Fibroblast of skin of left quadriceps (primary cell): ENCODE measurements around the gene SULF2.
A peak's percentile ranks its signal among the peaks of the same experiment; 100 is the strongest.

Experiments
- DNase-seq, 2 experiments: peaks; one replicate each; pipeline ENCODE4 v3.0.0-alpha.2; 2013; ENCODE audit warnings: low read depth in 2 of 2

Gene SULF2

DNA sequence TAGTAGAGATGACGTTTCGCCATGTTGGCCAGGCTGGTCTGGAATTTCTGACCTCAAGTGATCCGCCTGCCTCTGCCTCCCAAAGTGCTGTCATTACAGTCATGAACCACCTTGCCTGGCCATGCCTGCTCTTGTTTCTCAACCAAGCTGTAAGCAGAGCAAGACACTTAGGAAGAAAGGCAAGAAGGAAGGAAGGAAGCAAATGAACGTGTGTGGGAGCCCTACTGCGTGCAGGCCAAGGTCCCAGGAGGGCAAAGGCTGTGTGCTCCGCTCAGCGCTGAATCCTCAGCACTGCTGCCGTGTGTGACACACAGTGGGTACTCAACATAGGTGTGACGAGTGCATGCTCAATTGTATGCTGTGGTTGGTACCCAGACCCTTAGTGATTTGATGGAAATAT lies 47.4 kb downstream of the SULF2 start:
- no peak for DNase-seq

DNA sequence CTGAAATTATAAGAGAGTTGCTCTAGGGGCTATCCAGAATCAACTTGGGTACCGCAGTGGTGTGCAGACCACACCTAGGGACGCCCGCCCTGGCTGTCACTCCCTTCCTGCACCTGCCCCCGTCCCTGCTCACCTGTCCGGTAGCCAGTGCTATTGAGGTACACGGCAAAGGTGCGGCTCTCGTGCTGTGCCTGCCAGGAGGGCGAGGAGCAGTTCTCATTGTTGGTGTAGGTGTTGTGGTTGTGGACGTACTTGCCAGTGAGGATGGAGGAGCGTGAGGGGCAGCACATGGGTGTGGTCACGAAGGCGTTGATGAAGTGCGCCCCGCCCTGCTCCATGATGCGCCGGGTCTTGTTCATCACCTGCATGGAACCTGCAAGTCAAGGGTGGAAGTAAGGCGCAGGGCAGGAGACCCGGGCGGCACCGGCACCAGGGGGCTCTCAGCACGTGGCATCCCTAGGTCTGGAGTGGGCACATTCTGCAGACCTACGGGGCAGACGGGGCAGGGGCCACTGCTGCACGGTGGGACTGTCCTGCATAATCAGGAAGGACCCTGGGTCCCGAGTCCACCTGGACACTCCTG lies 48.6 kb downstream of the SULF2 start:
- no peak for DNase-seq

DNA sequence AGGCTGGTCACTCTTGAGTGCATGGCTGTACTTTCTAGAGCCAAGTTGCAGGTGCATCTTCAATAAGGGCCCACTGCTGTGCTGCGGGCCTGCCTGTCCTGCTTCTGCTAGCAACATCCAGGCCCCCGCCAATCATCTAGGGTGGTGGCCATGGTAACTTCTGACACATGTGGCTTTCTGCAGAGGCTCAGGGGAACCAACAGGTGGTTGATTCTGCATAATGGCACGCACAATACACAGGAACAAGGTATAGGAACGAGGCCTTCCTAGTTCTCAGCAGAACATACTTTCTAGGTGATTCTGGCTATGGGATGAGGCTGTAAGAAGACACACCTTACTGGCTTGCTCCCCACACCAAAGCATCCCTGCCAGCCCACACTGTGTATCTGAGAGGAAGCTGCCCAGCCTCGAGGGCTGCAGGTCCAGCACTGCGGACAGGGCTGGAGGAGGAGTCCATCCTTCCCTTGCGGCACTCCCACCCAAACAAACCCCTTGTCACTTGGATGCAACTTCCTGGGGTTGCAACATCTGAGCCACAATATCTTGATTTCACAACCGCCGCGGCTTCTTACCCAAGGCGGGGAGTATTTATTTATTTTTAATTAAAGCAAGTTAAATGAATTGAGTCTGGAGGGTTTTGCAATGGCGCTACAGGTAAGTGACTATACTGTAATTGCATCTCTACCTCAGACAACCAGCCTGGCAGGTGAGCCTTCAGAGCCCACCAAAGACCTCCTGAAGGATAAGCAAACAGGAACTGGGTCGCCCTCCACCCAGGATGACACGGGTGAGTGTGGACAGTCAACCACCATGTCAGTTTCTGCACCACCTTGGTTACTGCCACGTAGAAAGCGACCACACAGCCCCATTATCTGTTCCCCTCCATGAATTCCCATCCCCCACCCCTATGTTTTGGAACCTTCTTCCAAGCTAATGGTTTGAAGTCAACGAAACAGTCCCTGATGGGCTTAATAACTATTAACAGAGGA lies 49.6 kb downstream of the SULF2 start:
- DNase-seq = no peak

DNA sequence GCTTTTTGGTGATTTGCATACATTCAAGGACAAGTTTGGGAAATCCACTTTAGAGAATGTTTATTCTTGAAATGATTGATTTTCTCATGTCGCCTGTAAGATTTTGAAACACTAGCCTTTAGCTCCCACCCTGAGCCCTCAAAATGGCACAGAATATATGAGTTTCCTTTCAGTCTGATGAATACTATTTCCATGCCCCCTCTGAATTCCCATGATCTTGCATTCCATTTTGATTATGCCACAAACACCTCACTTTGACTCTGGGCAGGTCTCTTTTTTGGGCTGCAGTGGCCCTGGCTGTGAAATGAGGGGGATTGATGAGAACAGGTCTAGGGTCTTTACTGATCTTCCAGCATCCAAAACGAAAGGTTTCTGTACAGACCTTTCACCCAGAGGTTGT lies 50.4 kb downstream of the SULF2 start:
- no peak for DNase-seq

DNA sequence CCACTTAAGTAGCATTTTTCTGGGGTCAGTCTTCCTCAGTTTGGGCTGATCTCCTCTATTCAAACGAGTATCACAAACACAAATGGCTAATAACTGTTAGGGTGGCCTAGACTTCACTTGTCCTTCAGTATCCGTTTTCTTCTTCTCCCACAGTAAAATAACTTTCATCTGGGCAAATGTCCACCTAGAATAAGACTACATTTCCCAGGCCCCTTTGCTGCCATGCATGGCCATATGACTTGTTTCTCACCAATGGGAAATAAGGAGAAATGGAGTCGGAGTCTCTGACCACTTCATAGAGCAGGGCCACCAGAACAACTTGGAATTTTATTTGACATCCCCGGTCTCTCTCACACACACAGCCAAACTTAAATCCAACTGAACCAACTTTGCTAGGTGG lies 51.4 kb downstream of the SULF2 start:
- DNase-seq = no peak

DNA sequence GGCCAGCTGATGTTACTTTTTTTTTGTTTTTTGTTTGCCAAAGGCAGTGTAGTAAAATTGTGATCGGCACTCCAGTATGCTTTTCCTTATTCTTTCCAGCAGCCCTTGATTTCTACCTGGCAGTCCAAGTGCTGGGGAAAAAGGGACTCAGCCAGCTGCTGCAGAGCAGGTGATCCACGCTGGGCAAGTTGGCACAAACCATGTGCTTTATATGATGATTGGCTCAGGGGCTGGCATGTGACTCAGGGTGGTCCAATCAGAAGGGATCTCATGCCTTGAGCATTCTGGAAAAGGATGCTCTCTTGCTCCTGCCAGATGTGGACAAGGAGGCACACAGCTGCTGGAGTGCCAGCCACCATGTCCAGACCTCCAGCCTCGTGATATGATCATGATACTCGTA lies 54.5 kb downstream of the SULF2 start:
- no peak for DNase-seq

DNA sequence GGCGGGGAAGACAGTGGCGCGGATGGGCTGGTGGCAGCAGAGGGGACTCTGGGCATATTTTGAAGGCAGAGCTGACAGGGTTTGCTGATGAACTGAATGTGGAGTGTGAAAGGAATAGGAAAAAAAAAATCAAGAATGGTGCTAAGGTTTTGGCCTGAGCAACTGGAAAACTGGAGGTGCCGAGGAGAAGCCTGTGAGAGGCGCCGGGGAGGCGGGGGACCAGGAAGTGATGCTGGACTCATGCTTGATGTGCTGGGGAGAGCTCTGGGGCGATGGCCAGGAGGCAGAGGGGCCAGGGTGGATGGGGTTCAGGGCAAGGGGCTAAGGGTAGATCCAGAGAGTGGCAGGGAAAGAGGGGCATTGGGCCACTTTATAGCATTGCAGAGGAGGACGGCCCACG lies 55.8 kb downstream of the SULF2 start:
- no peak for DNase-seq

DNA sequence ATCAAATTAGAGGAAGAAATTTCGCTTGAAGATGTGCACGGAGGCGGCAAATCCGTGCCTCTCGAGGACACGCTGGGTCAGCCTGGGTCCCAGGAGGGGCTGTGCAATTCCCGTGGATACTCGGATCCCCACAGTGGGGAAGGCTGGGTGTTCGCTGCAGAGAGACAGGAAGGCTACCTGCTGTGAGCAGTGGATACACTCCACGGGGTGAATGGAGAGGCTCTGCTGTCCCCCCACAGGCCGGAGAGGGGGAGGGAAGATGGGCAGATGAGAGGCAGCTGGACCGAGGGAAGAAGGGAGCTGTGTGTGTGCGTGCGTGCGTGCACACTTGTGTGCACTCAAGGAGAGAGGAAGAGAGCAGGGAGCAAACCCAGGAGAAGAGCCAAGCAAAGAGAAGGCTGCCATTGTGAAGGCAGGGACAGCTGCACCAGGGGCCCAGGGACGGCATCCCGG lies 57.3 kb downstream of the SULF2 start:
- DNase-seq = no peak

DNA sequence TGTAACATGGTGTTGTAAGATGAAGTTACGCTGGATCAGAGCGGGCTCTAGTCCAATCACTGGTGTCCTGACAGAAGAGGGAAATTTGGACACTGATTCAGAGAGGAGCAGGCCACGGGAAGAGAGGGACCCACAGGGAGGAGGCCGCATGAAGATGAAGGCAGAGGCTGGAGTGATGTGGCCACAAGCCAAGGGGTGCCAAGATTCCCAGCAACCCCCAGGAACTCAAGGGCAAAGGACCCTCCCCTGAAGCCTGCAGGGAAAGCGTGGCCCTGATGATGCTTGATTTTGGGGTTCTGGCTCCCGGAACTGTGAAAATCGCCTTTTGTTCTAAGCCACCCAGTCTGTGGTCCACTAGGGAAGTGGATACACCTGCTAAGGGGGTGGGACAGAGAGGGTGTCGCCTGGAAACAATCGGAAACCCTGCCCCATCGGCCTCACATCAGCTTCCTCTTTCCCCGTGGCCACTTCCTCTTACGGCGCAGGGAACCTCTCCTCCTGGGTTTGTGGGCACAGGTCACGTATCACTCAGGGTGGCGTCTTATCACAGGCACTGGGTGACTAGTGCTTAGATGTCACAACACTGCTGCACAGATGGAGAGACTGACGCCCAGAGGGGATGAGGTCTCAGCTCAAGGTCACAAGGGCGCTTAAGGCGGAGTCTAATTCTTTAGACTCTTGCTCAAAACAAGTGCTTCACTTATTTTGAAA lies 58.0 kb downstream of the SULF2 start:
- no peak for DNase-seq

DNA sequence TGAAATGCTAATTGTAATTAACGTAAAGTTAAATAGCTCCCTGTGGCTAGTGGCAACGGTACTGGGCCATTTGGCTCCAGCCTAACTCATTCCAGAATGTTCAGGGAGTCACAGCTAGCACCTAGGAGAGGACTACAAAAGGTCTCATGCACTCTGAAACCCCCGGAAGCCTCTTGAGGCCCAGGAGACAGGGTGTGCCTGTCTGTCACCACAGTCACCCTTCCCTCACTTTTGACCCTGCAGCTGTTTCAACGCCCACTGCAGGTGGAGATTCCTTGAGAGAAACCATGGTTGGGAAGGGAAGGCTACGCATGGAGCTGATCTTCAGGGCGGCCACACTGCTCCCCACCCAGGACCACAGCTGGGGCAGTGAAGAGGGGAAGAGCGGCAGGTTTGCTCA lies 58.6 kb downstream of the SULF2 start:
- no peak for DNase-seq

DNA sequence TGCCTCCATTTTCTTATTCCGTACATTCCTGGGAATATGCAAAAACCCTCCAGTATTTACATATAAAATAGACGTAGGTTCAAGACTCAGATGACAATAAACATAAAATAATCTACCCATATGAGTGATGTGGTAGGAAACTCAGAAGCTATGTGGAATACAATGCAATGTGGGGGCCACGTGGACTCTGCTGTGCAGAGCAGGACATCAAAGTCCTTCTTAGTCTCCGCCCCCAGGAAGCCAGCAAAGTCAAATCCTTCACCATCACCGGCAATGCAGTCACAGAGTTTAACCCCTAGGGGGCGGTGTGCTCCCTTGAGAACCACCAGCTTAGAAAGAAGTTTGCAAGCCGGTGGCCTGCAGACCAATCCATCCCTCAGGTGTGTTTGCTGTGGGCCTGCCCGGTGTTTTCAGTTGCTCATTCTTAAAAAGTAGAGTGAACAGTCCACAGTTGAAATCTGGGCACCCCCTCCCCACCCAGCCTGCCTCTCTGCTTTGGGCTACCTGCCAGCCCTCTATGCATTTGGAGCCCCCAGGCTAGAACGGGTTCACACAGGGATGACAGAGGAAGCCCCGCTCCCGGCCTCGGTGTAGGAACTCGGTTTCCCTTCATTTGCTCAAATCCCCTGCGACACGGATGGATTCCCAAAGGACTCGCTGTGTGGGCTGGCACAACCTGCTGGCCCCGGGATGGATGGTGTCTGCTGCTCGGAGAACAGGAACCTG lies 59.9 kb downstream of the SULF2 start:
- peak; percentile 62 to 70 for DNase-seq

DNA sequence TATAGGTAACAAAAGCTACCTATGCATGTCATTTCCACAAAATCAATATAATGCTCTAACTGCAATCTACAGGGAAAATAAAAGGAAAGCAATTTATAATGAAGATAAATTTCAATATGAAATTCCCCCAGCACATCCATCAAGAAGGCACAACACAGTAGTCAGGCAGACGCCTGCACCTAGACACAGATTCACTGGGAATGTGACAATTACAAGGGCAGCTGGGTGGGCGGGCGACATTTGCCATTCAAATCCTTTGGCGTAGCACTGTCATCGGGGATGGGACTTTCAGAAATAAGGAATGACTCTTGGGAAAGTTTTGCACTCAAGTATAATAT lies 60.4 kb downstream of the SULF2 start:
- DNase-seq = no peak

DNA sequence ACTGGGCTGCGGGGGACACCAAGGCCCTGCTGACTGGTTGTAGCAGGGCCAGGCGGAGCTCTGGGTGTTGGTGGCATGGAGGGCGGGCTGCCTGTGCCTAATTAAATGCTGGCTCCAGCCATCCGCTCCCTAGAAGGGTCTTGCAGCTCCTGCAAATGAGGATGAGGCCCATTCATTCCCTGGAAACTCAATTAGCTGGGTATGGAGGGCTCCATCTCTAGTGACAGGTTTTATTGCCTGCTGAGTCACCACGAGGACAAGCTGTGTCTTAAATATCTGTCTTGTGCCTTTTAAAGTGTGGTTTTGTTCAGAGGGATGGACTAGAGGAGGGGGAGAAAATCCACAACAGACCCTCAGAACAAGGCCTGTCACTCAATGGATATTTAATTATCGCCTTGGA lies 60.9 kb downstream of the SULF2 start:
- no peak for DNase-seq

DNA sequence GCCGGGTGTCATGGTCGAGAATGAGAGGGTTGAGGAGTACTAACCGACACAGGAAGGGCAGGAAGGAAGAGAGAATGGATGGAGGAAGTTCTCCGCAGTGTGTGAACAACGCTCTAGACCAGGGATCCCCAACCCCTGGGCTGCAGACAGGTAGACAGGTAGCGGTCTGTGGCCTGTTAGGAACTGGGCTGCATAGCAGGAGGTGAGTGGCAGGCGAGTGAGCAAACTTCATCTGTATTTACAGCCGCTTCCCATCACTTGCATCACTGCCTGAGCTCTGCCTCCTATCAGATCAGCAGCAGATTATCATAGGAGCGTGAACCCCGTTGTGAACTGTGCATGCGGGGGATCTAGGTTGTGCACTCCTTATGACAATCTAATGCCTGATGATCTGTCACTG lies 62.0 kb downstream of the SULF2 start:
- DNase-seq = no peak

DNA sequence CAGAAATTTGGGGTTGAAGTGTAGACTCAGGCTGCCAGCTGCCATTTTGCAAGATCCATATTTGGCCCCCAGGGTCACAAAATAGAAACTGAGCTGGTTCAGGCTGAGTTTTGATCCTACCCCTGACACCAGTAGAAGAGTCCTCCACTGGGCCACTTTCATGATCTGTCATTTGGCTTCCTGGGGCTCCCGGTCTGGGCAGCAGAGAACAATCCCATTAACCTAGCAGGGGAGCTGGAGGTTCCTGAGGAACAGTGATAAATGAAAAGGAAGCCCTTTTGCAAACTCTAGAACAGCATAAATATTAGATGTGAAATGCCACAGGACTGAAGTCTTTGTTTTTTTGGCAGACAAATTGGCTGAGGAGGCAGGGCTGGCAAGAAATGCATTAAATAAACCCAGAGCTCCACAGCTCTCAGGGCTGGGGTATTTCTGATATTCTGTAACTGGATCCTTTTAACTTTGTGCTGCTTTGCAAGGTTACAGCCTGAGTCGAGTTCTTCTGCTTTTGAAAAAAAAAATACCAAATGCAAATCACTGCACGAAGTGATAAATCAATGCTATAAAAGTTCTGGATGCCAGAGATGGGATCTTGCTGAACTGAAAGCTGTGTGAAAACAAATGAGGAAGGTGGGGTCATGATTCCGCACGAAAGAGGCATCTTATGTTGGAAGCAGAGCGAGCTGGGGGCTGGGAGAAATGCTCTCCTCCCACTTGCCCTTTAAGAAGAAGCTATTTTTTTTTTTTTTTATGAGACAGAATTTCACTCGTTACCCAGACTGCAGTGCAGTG lies 64.4 kb downstream of the SULF2 start:
- DNase-seq = peak; percentile 89 to 90

DNA sequence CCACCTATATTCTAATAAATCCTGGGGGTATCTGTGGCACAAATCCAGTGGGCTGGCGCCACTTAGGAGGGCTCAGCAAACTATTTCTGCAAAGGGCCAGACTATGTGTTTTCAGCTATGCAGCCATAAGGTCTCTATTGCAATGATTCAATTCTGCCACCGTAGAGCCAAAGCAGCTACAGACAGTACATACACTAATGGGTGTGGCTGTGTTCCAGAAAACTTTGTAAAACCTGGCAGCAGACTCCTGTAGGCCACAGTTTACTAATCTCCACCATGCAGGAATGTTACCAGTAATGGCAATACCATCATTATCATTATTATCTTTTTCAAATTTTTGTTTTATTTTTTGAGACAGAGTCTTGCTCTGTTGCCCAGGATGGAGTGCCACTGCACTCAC lies 65.7 kb downstream of the SULF2 start:
- DNase-seq = no peak

DNA sequence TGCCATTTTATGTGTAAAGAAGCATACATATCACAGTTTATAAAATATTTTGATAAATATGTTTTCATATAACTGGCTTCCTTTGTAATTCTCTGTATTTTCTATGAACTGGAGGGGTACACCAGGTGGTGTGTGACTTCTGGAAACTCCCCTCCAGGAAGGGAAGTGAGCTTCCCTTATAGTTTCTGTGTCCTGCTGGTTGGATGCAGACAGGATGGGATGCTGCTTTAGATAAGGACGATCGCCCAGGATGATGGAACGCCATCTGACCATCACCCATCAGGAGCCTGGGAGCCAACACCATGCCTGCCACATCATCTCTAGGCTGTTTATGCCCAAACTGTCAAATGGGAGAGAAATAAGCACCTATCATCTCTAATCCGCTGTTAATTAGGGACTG lies 66.1 kb downstream of the SULF2 start:
- DNase-seq = no peak

DNA sequence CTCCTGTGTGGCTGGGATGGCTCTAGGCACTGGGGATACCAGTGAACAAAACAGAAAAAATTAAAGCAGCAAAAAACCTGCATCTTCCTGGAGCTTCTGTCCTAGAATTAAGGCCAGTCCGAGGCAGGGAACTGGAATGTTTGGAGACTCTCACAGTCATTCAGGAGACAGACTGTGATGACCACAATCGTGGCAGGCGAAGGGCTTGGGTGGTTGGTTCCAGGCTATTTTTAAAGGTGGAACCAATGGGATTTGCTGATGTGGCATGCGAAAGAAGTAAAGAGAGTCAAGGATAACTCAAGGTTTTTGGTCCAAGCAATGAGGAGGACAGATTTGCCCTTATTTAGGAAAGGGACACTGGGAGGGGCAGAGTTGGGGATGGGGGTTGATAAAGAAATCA lies 66.9 kb downstream of the SULF2 start:
- no peak for DNase-seq

DNA sequence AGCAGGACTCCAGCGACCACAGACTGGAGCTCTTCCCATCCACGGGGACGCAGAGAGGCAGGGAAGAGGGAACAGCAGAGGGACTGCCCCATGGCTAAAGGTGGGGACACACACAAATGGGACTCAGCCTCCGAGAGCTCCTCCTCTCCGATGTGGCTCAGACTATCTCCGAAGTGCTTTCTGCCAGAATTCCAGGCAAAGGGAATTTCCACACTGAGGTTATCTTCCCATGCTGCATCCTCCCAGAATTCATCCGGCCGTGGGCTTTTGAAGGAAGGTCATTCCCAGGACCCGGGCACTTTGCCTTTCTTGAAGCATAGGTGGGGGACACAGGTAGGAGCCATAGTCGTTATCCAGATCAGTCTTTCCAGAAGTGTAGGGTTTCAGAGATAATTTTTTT lies 67.9 kb downstream of the SULF2 start:
- DNase-seq = no peak

DNA sequence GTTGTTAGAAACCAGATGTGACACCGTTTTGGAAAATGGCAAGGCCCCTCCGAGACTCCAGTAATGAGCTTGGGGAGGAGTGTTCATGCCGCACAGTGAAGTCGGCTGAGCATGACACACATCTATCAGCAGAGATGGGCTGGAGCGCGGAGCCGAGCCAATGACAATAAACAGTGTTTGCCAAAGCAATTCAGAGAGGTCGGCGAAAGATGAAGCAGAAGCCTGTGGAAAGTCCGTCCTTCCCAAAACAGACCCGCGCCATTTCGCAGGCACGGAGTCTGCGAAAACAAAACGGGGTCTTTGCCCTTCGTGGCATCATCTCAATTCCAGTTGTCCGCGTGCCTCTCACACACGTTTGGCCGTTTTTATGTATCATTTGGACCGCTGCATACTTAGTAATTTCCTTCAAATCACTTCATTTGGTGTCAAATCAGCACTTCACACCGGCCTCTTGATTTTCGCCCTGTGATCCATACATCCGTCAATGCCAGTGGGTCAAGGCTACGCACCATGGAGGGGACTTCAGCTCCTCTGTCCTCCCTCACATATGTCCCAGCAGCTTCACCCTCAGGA lies 71.3 kb downstream of the SULF2 start:
- DNase-seq = peak in 1 of 2 experiments; percentile 20

DNA sequence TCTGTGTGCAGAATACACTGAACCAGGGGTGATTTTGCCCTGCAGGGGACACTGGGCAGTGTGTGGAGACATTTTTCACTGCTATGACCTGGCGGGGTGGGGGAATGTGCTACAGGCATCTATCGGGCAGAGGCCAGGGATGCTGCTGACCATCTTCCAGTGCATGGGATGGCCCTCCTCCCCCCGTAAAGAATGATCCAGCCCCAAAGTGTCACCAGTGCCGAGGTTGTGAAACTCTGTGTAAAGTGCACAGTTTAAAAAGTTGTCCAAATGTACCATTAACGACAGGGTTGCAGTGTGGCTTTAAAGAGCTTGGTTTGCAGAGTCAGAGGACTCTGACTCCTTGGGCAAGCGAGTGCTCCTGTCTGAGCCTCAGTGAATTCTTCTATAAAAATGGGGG lies 72.1 kb downstream of the SULF2 start:
- no peak for DNase-seq
